ENCODE data around the gene RMND5B. TPM values are rescaled to one million over a fixed set of nuclear protein-coding genes. Genes with fewer than 3 reads are reported as not detected.

The RMND5B gene
- total RNA-seq, 4 donors from 2014 or later = 36.7 to 149 (median 37.8) TPM

GRCh38 chr5:178192787-178193186, 62.0 kb downstream of the RMND5B start:
- Histone ChIP-seq H3K27ac (no peak overlapping the region), H3K4me1 (no peaks in the 10 kb centered on the region), H3K27me3 (peaks cover 12% of the 10 kb centered on the region), H3K36me3 (no peaks in the 10 kb centered on the region), H3K4me3 (no peak overlapping the region), H3K9me3 (no peaks in the 10 kb centered on the region)
- no peak for DNase-seq
- TF ChIP-seq CTCF (IDR thresholded peaks at IDR 0.05) (no peak), POLR2AphosphoS5 (IDR thresholded peaks at IDR 0.05) (no peak), POLR2A (IDR thresholded peaks at IDR 0.05) (no peak), EP300 (IDR thresholded peaks at IDR 0.05; ENCODE audit: low read depth) (no peak)
- 90% methylated on average over 7 of the region's 7 CpGs for WGBS, 2 donors (ENCODE audit: low coverage in 1 of 2)
- in situ Hi-C loops (cut with MboI; ENCODE audit: low pct_ligation_motif_present in 1 of 4, low pct_unique_long_range_greater_than_20kb in 1 of 4, low sequenced_read_pairs in 3 of 4) = no loop called here
- intact Hi-C loops (cut with DNase I; ENCODE audit: low total_unique reads) = no loop called here

DNA sequence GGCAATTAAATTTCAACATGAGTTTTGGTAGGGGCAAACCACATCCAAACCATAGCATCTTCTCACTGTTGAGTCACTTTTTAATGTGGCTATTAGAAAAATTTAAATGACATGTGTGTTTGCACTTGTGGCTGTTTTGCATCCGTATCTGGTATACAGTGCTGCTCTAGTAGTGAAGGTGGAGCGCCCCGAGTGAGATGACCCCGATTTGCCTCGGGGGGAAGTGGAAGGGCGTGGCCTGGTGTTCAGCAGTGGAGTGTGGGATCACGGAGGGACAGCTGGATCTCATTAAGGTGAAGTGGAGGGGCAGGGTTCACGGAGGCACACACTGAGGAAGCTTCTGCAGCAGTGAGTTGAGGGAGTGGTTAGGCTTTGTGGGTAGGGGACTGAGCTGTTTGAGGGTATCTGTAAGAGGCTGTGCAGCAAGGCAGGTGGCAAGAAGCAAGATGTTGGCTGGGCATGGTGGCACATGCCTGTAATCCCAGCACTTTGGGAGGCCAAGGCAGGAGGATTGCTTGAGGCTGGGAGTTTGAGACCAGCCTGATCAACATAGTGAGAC, 62.5 kb downstream of the RMND5B start:
- TF ChIP-seq CTCF (IDR thresholded peaks at IDR 0.05) (no peak), POLR2AphosphoS5 (IDR thresholded peaks at IDR 0.05) (no peak), EP300 (IDR thresholded peaks at IDR 0.05; ENCODE audit: low read depth) (no peak), POLR2A (IDR thresholded peaks at IDR 0.05) (no peak)
- in situ Hi-C loops (cut with MboI; ENCODE audit: low pct_ligation_motif_present in 1 of 4, low pct_unique_long_range_greater_than_20kb in 1 of 4, low sequenced_read_pairs in 3 of 4) = no loop called here
- no peaks in the 10 kb centered on the region for H3K4me1 ChIP-seq
- intact Hi-C loops (cut with DNase I; ENCODE audit: low total_unique reads) = no loop called here
- H3K36me3 ChIP-seq = no peaks in the 10 kb centered on the region
- DNase-seq = no peak
- H3K27me3 ChIP-seq = peaks cover 12% of the 10 kb centered on the region
- no peak overlapping the region for H3K27ac ChIP-seq
- no peak overlapping the region for H3K4me3 ChIP-seq
- WGBS, 2 donors (ENCODE audit: low coverage in 1 of 2) = 48 to 66% methylated on average over 8 of the region's 8 CpGs
- H3K9me3 ChIP-seq = no peaks in the 10 kb centered on the region

DNA sequence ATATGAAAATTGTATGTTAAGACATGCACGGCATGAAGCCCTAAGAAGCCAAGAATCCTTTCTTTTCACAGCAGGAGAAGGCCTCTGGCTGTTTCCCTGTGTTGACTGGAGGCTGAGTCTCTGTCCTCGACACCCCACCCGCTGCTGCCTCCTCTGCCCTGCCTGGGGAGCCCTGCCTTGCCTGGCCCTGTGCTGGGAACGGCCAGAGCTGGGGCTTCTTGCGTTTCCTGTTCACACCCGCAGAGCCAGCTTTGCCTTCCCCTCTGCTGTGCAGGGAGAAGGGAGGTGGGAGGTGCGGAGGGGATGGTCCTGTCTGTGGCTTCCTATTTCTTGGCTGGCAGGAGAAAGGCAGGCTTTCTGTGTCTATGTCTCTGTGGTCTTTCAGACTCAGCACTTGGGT, 63.2 kb downstream of the RMND5B start:
- peaks cover 12% of the 10 kb centered on the region for H3K27me3 ChIP-seq
- in situ Hi-C loops (cut with MboI; ENCODE audit: low pct_ligation_motif_present in 1 of 4, low pct_unique_long_range_greater_than_20kb in 1 of 4, low sequenced_read_pairs in 3 of 4) = no loop called here

GRCh38 chr5:178196281-178196812, 65.5 kb downstream of the RMND5B start:
- Histone ChIP-seq H3K27me3 (peaks cover 12% of the 10 kb centered on the region), H3K9me3 (no peaks in the 10 kb centered on the region), H3K4me3 (no peak overlapping the region), H3K4me1 (no peaks in the 10 kb centered on the region), H3K36me3 (no peaks in the 10 kb centered on the region), H3K27ac (no peak overlapping the region)
- intact Hi-C loops (cut with DNase I; ENCODE audit: low total_unique reads) = no loop called here
- DNase-seq = no peak
- 67 to 83% methylated on average over 1 to 7 of the region's 7 CpGs for WGBS, 2 donors (ENCODE audit: low coverage in 1 of 2)
- TF ChIP-seq POLR2A (IDR thresholded peaks at IDR 0.05) (no peak), CTCF (IDR thresholded peaks at IDR 0.05) (no peak), POLR2AphosphoS5 (IDR thresholded peaks at IDR 0.05) (no peak), EP300 (IDR thresholded peaks at IDR 0.05; ENCODE audit: low read depth) (no peak)
- in situ Hi-C loops (cut with MboI; ENCODE audit: low pct_ligation_motif_present in 1 of 4, low pct_unique_long_range_greater_than_20kb in 1 of 4, low sequenced_read_pairs in 3 of 4) = no loop called here

More for the DNA sequence above, 63.2 kb downstream of the RMND5B start:
- no peaks in the 10 kb centered on the region for H3K36me3 ChIP-seq
- no peak for DNase-seq
- 54 to 67% methylated on average over 1 to 7 of the region's 7 CpGs for WGBS, 2 donors (ENCODE audit: low coverage in 1 of 2)
- no peaks in the 10 kb centered on the region for H3K9me3 ChIP-seq
- TF ChIP-seq CTCF (IDR thresholded peaks at IDR 0.05) = no peak
- no peak for TF ChIP-seq POLR2AphosphoS5 (IDR thresholded peaks at IDR 0.05)
- TF ChIP-seq EP300 (IDR thresholded peaks at IDR 0.05; ENCODE audit: low read depth) = no peak
- TF ChIP-seq POLR2A (IDR thresholded peaks at IDR 0.05) = no peak
- intact Hi-C loops (cut with DNase I; ENCODE audit: low total_unique reads) = no loop called here
- H3K4me3 ChIP-seq = no peak overlapping the region
- no peaks in the 10 kb centered on the region for H3K4me1 ChIP-seq
- no peak overlapping the region for H3K27ac ChIP-seq
